ENCODE results near the gene MOB1A.

The MOB1A gene

GRCh38 chr2:74103763-74104162 lies 74.9 kb downstream of the MOB1A start:
- no peak for DNase-seq (ENCODE audit: low spot score)

Measured in CD4-positive, alpha-beta T cell treated with Interleukin-2 at 100 ng/mL for 4 hours (primary cell).